Stimulated activated CD4-positive, alpha-beta T cell treated with anti-CD3 and anti-CD28 coated beads, Interleukin-1b, Interleukin-23, amount 100 ng/mL, for 4 hours (primary cell): ENCODE measurements around the gene PYCR2.
"Not testable (repeated sequence)": the region's sequence is repeated elsewhere in the genome, so short reads cannot be mapped to it uniquely, and the experiment has no call there.

Source experiments
- DNase-seq, 2 donors: peaks; one replicate each; pipeline ENCODE4 v3.0.0-alpha.2; 2020; ENCODE audit warnings: low read depth in 2 of 2

Gene PYCR2

GRCh38 chr1:225923692-225924555 lies at the start of gene PYCR2:
PYCR2 (minus strand) TSS chr1:225924250; CDS start chr1:225924110, 140 bp downstream.
- peak; percentile 86 to 93 for DNase-seq

- no peak for DNase-seq
Observed at GRCh38 chr1:225973158-225973557, 49.1 kb upstream of the PYCR2 start.

- no peak for DNase-seq
Observed at GRCh38 chr1:225972344-225973152, 48.5 kb upstream of the PYCR2 start.

- not testable (repeated sequence) for DNase-seq
Observed at GRCh38 chr1:225970592-225971157, 46.6 kb upstream of the PYCR2 start.

- not testable (repeated sequence) for DNase-seq
Observed at GRCh38 chr1:225969751-225970150, 45.7 kb upstream of the PYCR2 start.

GRCh38 chr1:225965231-225965630 lies 41.2 kb upstream of the PYCR2 start:
- no peak for DNase-seq

GRCh38 chr1:225963735-225964530 lies 39.9 kb upstream of the PYCR2 start:
- DNase-seq: no peak

- peak; percentile 43 to 59 for DNase-seq
Observed at GRCh38 chr1:225962440-225962975, 38.5 kb upstream of the PYCR2 start.

GRCh38 chr1:225961659-225962439 lies 37.8 kb upstream of the PYCR2 start:
- no peak for DNase-seq

- no peak for DNase-seq
Observed at GRCh38 chr1:225958041-225958440, 34.0 kb upstream of the PYCR2 start.

GRCh38 chr1:225954753-225955152 lies 30.7 kb upstream of the PYCR2 start:
- DNase-seq: no peak

GRCh38 chr1:225953315-225953714 lies 29.3 kb upstream of the PYCR2 start:
- no peak for DNase-seq

GRCh38 chr1:225950905-225951497 lies 27.0 kb upstream of the PYCR2 start:
- DNase-seq: no peak

GRCh38 chr1:225949041-225949440 lies 25.0 kb upstream of the PYCR2 start:
- no peak for DNase-seq

- DNase-seq: no peak
Observed at GRCh38 chr1:225946803-225947202, 22.8 kb upstream of the PYCR2 start.

GRCh38 chr1:225946082-225946620 lies 22.1 kb upstream of the PYCR2 start:
- no peak for DNase-seq

- DNase-seq: no peak
Observed at GRCh38 chr1:225945564-225945963, 21.5 kb upstream of the PYCR2 start.

GRCh38 chr1:225944951-225945350 lies 20.9 kb upstream of the PYCR2 start:
- no peak for DNase-seq

- DNase-seq: no peak
Observed at GRCh38 chr1:225944387-225944786, 20.3 kb upstream of the PYCR2 start.

GRCh38 chr1:225943582-225943981 lies 19.5 kb upstream of the PYCR2 start:
- no peak for DNase-seq
